Stimulated activated CD8-positive, alpha-beta memory T cell treated with anti-CD3 and anti-CD28 coated beads, Interleukin-4, amount 100 ng/mL, for 4 hours (primary cell): Measurements from ENCODE around the gene ANKS4B.
"Not testable (repeated sequence)": the region's sequence is repeated elsewhere in the genome, so short reads cannot be mapped to it uniquely, and the experiment has no call there.

Experiments
- DNase-seq, 2 donors: peaks; one replicate each; pipeline ENCODE4 v3.0.0-alpha.2; 2020; ENCODE audit warnings: low read depth in 2 of 2, low spot score in 1 of 2

ANKS4B gene

GRCh38 chr16:21262779-21263639, 29.5 kb downstream of the ANKS4B start:
- no peak for DNase-seq

GRCh38 chr16:21263640-21264570, 30.4 kb downstream of the ANKS4B start:
- no peak for DNase-seq

DNA sequence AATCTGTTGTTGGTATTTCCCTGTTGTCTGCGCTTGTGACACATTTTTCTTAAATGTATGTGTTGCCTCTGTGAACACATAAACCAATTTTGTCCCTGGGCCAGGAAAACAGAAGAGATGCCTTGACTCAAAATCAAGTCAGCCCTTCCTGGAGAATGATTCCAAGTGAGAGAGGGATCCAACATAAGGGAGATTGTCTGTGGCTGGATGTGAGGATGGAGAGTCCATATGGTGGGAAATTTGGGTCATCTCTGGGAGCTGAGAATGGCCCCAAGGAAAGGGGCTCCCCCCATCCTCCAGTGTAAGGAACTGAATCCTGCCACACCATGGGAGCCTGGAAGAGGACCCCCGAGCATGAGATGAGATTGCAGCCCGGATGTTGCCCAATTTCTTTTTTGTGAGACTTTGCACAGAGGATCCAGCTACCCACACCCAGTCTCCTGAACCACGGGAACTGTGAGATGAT, 31.1 kb downstream of the ANKS4B start:
- no peak for DNase-seq

GRCh38 chr16:21265104-21265837, 31.8 kb downstream of the ANKS4B start:
- no peak for DNase-seq

DNA sequence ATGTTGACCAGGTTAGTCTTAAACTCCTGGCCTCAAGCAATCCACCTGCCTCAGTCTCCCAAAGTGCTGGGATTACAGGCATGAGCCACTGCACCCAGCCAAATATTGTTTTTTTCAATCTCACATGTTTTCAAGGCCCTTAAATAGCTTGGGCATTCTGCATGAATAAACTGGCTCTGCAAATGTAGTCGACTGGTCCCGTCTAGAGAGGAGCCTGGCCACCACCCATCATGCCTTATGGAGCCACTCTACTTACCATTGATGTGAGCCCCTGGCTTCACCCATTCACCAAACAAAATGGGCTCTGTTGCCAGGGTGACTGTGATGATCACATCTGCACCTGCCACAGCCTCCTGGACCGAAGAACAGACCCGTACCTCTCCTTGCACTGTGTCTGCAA, 33.8 kb downstream of the ANKS4B start:
- DNase-seq: no peak

GRCh38 chr16:21268236-21268635, 34.7 kb downstream of the ANKS4B start:
- DNase-seq: no peak

DNA sequence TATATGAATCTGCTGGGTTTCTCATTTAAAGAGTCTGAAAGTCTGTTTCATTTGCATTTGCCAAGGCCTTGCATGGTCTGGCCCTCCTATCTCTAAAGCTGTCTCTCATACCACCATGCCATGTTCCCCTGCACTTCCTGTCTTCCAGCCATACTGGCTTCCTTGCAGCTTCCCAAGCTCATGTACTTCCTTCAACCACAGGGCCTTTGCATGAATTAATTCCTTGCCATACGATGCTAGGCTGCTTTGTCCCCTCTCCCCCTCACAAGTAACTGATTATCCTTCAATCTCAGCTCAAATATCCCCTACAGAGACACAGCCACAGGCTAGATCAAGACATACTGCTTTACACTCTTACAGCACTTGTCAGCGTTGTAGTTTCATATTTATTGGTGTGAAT, 38.8 kb downstream of the ANKS4B start:
- no peak for DNase-seq

DNA sequence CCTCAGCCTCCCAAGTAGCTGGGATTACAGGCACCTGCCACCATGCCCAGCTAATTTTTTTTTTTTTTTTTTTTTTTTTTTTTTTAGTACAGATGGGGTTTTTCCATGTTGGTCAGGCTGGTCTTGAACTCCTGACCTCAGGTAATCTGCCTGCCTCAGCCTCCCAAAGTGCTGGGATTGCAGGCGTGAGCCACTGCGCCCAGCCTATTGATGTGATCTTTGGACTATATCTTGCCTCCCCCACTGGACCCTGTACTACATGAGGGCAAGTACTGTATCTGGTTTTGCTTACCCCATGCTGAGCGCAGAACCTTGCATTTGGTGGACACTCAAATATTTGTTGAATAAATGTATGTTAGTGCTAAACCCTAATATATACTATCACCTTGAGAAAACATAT, 39.3 kb downstream of the ANKS4B start:
- not testable (repeated sequence) for DNase-seq

GRCh38 chr16:21274172-21274726, 40.8 kb downstream of the ANKS4B start:
- no peak for DNase-seq

DNA sequence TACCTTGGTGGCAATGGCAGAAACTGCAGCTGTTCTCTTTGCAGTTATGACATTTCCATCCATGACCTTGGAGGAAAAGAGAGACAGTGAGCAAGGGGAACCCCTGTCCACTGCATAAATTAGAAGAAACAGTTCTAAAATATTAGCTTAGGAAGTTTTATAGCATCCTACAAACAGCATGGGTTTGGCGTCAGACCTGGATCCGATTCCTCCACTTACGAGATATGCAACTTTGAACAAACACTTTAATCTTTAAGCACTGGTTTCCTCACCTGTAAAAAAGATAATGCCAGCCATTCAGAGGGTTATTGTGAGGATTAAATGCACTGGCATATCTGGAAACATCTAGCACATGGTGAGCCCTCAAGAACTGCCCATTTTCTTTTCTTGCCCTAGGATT, 42.0 kb downstream of the ANKS4B start:
- no peak for DNase-seq

DNA sequence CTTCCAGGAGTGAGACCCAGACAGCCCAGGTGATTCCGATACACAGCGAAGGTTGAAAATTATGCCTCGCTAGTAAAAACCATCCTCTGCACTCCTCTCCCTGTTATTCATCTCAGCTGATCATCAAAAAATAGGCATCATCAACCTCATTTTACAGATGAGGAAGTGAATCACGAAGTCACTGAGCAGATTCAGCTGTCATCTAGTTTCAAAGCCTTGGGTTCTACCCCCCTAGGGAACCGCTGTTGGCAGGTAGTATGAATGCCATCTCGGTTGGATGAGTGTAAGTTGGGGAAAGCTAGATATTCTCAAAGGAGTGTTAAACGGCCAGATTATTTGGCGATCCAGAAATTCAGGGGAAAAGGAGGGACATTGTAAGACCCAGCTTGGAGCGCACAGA, 42.6 kb downstream of the ANKS4B start:
- DNase-seq: no peak

GRCh38 chr16:21277045-21277926, 43.8 kb downstream of the ANKS4B start:
- no peak for DNase-seq

DNA sequence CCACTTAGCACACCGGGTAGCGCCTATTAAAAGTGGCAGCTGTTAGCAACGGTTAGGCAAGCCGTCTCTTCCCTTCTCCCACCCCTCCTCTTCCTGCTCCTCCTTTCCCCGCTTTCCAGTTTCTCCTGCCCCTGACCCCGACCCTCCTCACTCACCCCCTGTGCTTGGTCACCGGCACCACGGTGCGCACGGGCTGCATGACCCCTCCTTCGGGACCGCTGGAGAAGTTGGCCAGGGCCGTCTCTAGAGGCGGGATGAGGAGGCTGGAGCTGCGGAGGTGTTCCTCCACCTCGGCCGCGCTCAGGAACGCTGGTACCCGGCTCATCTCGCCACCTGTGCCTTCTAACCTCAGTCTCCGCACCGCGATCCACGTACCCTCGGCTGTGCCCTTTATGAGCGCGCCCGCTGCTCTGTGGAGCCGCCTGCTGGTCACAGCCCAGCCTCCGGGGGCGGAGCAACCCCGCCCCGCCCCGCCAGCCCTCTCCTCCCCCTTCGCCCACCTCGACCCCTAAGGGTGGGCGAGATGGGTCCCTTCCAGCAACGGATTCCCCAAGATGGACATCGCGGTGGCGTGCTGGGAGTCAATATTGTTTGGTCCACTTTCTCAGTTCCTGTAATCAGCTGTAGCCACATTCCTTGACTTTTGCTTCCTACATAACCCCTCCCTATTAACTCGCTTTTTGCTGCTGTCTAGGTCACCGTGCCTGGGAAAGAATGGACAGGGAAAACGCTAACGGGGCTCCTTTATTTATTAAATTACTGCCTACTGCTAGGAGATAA, 44.6 kb downstream of the ANKS4B start, which contains the start of gene CRYM:
TSS of gene CRYM (minus strand) at position 364 of the 780 bp plus-strand sequence. CDS start at position 325, 39 bp downstream.
- DNase-seq: no peak

DNA sequence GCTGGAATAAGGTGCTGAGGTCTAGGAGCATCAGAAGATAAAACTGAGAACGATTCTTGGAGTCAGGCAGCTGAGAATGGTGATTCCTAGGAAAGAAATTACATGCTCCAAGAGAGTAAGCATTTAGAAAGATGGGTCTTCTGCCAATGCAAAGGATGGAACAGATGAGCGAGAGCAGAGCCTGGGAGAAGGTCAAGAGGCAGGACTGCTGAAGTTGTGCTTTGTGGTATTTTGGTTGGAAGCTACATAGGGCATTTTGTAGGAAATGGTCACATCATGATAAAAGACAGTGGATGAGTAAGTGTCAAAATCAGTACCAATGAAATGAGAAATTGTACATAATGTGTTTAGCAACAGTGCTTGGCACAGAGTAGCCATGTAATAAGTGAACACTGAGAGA, 46.0 kb downstream of the ANKS4B start:
- DNase-seq: no peak

DNA sequence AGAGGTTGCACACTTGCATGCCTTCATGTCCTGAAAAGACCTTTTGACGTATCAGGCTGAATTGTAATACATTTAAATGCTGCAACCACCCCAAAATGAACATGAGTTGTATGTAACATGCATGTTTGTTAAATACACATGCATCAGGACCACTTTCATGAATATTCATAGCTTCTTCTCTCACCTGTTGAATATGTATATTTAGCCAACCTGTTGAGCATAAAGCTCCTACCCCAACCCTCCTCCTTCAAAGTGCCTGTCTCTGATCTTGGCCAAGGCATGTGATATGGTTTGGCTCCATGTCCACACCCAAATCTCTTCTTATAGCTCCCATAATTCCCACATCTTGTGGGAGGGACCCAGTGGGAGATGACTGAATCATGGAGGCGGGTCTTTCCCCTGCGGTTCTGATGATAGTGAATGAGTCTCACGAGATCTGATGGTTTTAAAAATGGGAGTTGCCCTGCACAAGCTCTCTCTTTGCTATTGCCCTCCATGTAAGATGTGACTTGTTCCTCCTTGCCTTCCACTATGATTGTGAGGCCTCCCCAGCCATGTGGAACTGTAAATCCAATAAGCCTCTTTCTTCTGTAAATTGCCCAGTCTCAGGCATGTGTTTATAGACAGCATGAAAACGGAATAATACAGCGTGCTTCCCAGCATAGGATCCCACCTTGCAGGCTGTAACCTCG, 48.3 kb downstream of the ANKS4B start:
- no peak for DNase-seq

- DNase-seq: no peak
Observed at GRCh38 chr16:21283521-21284289, 50.2 kb downstream of the ANKS4B start.

DNA sequence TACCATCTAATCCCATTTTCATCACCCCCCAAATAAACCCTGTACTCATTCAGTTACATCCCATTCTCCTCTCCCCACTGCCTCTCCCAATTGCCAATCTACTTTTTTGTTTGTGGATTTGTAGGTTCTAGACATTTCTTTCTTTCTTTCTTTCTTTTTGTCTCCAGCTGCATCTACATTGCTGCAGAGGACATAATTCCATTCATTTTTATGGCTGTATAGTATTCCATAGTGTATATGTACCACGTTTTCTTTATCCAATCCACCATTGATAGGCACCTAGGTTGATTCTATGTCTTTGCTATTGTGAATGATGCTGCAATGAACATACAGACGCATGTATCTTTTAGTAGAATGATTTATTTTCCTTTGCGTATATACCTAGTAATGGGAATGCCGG, 50.9 kb downstream of the ANKS4B start:
- DNase-seq: no peak

GRCh38 chr16:21285314-21285713, 51.8 kb downstream of the ANKS4B start:
- no peak for DNase-seq
